DOHH2 (cell line): ENCODE results near the gene SMIM3.

ENCODE experiments used
- CTCF ChIP-seq: fragments of 200-600 bp; sonication (generic); IDR thresholded peaks from one replicate; pipeline ENCODE4 v1.5.1; 2014; ENCODE audit warnings: antibody characterized with exemption, mild to moderate bottlenecking, low read depth, low read length; ENCODE audit not compliant: poor library complexity, severe bottlenecking
- EZH2phosphoT487 ChIP-seq: fragments of 200-600 bp; sonication (generic); IDR thresholded peaks from 2 replicates; pipeline ENCODE4 v1.6.1; 2017; ENCODE audit warnings: borderline replicate concordance, mild to moderate bottlenecking, antibody characterized with exemption, low read length, moderate library complexity, mixed read lengths

- no peak for TF ChIP-seq CTCF
- TF ChIP-seq EZH2phosphoT487 = no peak
Measured at GRCh38 chr5:150753463-150753862, 25.1 kb upstream of the SMIM3 start.
